ENCODE data around the gene TNS4.

Gene TNS4

GRCh38 chr17:40516581-40517285 lies 15.3 kb upstream of the TNS4 start:
- DNase-seq (ENCODE audit: low spot score) = peak; percentile 83

GRCh38 chr17:40515491-40516041 lies 14.1 kb upstream of the TNS4 start:
- peak; percentile 31 for DNase-seq (ENCODE audit: low spot score)

GRCh38 chr17:40515011-40515410 lies 13.6 kb upstream of the TNS4 start:
- DNase-seq (ENCODE audit: low spot score) = no peak

- no peak for DNase-seq (ENCODE audit: low spot score)
Measured at GRCh38 chr17:40514013-40514875, 12.8 kb upstream of the TNS4 start.

GRCh38 chr17:40511667-40512220 lies 10.3 kb upstream of the TNS4 start:
- no peak for DNase-seq (ENCODE audit: low spot score)

GRCh38 chr17:40511136-40511535 lies 9.7 kb upstream of the TNS4 start:
- DNase-seq (ENCODE audit: low spot score) = no peak

- DNase-seq (ENCODE audit: low spot score) = no peak
Measured at GRCh38 chr17:40510328-40510648, 8.9 kb upstream of the TNS4 start.

- no peak for DNase-seq (ENCODE audit: low spot score)
Measured at GRCh38 chr17:40509626-40510327, 8.4 kb upstream of the TNS4 start.

GRCh38 chr17:40506786-40507185 lies 5.4 kb upstream of the TNS4 start:
- no peak for DNase-seq (ENCODE audit: low spot score)

- DNase-seq (ENCODE audit: low spot score) = no peak
Measured at GRCh38 chr17:40503154-40503553, 1.7 kb upstream of the TNS4 start.

- DNase-seq (ENCODE audit: low spot score) = no peak
Measured at GRCh38 chr17:40502716-40503115, 1.3 kb upstream of the TNS4 start.

- no peak for DNase-seq (ENCODE audit: low spot score)
Measured at GRCh38 chr17:40500709-40501108, 714 bp downstream of the TNS4 start.

- DNase-seq (ENCODE audit: low spot score) = no peak
Measured at GRCh38 chr17:40500190-40500589, 1.2 kb downstream of the TNS4 start.

GRCh38 chr17:40499551-40500189 lies 1.8 kb downstream of the TNS4 start:
- no peak for DNase-seq (ENCODE audit: low spot score)

GRCh38 chr17:40498281-40499084 lies 2.9 kb downstream of the TNS4 start:
- DNase-seq (ENCODE audit: low spot score) = no peak

- no peak for DNase-seq (ENCODE audit: low spot score)
Measured at GRCh38 chr17:40497695-40498094, 3.7 kb downstream of the TNS4 start.

- DNase-seq (ENCODE audit: low spot score) = no peak
Measured at GRCh38 chr17:40496634-40497420, 4.6 kb downstream of the TNS4 start.

GRCh38 chr17:40496170-40496569 lies 5.3 kb downstream of the TNS4 start:
- no peak for DNase-seq (ENCODE audit: low spot score)

- DNase-seq (ENCODE audit: low spot score) = no peak
Measured at GRCh38 chr17:40495140-40495539, 6.3 kb downstream of the TNS4 start.

- no peak for DNase-seq (ENCODE audit: low spot score)
Measured at GRCh38 chr17:40493697-40494096, 7.7 kb downstream of the TNS4 start.
